ENCODE measurements around the gene CIDEA.

- TF ChIP-seq POLR2A (IDR thresholded peaks at IDR 0.05) (no peak), CTCF (IDR thresholded peaks at IDR 0.05) (no peak)
These were observed 51.0 kb downstream of the CIDEA start for GRCh38 chr18:12305211-12305610.

All from lower leg skin (tissue), 3 donors.